GM23248 (cell line): ENCODE results near the gene MTFP1. TPM values are rescaled to one million over a fixed set of nuclear protein-coding genes. Genes with fewer than 3 reads are reported as not detected.

Experiments
- DNase-seq: peaks from one replicate; pipeline ENCODE4 v3.0.0-alpha.2; 2015
- H2AFZ ChIP-seq: fragments of 200-600 bp; sonication (generic); 2 replicates; pipeline ENCODE4 v1.6.1; 2016; ENCODE audit warnings: antibody characterized with exemption
- H3F3A ChIP-seq: fragments of 200-600 bp; sonication (generic); 2 replicates; pipeline ENCODE4 v1.6.1; 2016; ENCODE audit warnings: mild to moderate bottlenecking, antibody characterized with exemption, mixed run types; ENCODE audit not compliant: insufficient read depth
- H3K27ac ChIP-seq: fragments of 200-600 bp; sonication (generic); 2 replicates; pipeline ENCODE4 v1.5.1; 2016; ENCODE audit warnings: mild to moderate bottlenecking
- H3K27me3 ChIP-seq: fragments of 200-600 bp; sonication (generic); replicated peaks from 2 replicates; pipeline ENCODE4 v1.6.1; 2016; ENCODE audit warnings: mild to moderate bottlenecking; ENCODE audit not compliant: insufficient read depth
- H3K36me3 ChIP-seq: fragments of 200-600 bp; sonication (generic); 2 replicates; pipeline ENCODE4 v1.6.1; 2016; ENCODE audit warnings: low read depth, mild to moderate bottlenecking
- H3K4me1 ChIP-seq: fragments of 200-600 bp; sonication (generic); 2 replicates; pipeline ENCODE4 v1.6.1; 2016; ENCODE audit warnings: mild to moderate bottlenecking; ENCODE audit not compliant: insufficient read depth
- H3K4me2 ChIP-seq: fragments of 200-600 bp; sonication (generic); one replicate; pipeline ENCODE4 v1.6.1; 2016; ENCODE audit warnings: mild to moderate bottlenecking; ENCODE audit not compliant: unreplicated experiment
- H3K4me3 ChIP-seq: fragments of 200-600 bp; sonication (generic); 2 replicates; pipeline ENCODE4 v1.5.1; 2016; ENCODE audit warnings: mild to moderate bottlenecking
- H3K79me2 ChIP-seq: fragments of 200-600 bp; sonication (generic); 2 replicates; pipeline ENCODE4 v1.6.1; 2016; ENCODE audit warnings: mild to moderate bottlenecking; ENCODE audit not compliant: insufficient read depth
- H3K9ac ChIP-seq: fragments of 200-600 bp; sonication (generic); 2 replicates; pipeline ENCODE4 v1.6.1; 2016; ENCODE audit warnings: mild to moderate bottlenecking
- H3K9me2 ChIP-seq: fragments of 200-600 bp; sonication (generic); 2 replicates; pipeline ENCODE4 v1.6.1; 2016; ENCODE audit warnings: mixed run types, mild to moderate bottlenecking, moderate library complexity; ENCODE audit not compliant: insufficient read depth
- H3K9me3 ChIP-seq: fragments of 200-600 bp; sonication (generic); one replicate; pipeline ENCODE4 v1.6.1; 2017; ENCODE audit warnings: low read depth
- H4K20me1 ChIP-seq: fragments of 200-600 bp; sonication (generic); 2 replicates; pipeline ENCODE4 v1.6.0; 2016; ENCODE audit not compliant: insufficient read depth
- EZH2 ChIP-seq: fragments of 200-600 bp; sonication (generic); IDR thresholded peaks from 2 replicates; pipeline ENCODE4 v1.6.1; 2018; ENCODE audit warnings: antibody characterized with exemption, mild to moderate bottlenecking; ENCODE audit not compliant: insufficient read depth, poor library complexity, severe bottlenecking
- EZH2phosphoT487 ChIP-seq: fragments of 200-600 bp; sonication (generic); IDR thresholded peaks from 2 replicates; pipeline ENCODE4 v1.6.1; 2018; ENCODE audit warnings: antibody characterized with exemption, moderate library complexity, mild to moderate bottlenecking, low read depth; ENCODE audit not compliant: insufficient read depth
- WGBS, 2 experiments: methylation state at CpG; one replicate each; pipeline ENCODE4 v1.1.6; 2015 to 2017; ENCODE audit warnings: low lambda C conversion rate in 2 of 2, low coverage in 1 of 2; ENCODE audit errors: missing lambda C conversion rate in 2 of 2; 5-methylcytosine and 5-hydroxymethylcytosine counted together
- in situ Hi-C: fragments of 300-500 bp; cut with MboI; formaldehyde crosslinking; loops from 2 replicates; pipeline ENCODE4 v1.15.0; 2020
- polyA plus RNA-seq: library from polyadenylated mRNA; unstranded; fragments of >200 nt; fragmentation: Nextera tagmentation; extraction: Ambion mirVana; gene quantifications from 2 replicates; pipeline ENCODE4 v1.2.1, GENCODE V29; 2016
- total RNA-seq: library from RNA; depleted of rRNA; stranded (reverse); fragments of >200 nt; shearing (Covaris generic); gene quantifications from 2 replicates; pipeline ENCODE4 v1.2.3, GENCODE V29; 2014

Gene MTFP1
- total and polyA plus RNA-seq, 2 experiments from 2014 or later: 6.6 to 8.1 TPM

- Histone ChIP-seq H3K4me3 (peak within 1 kb of the TSS; percentile 86), H2AFZ (peak within 1 kb of the TSS; percentile 82), H3K4me1 (peaks cover 33% of the 10 kb centered on the region), H3K4me2 (peak within 1 kb of the TSS; percentile 92), H3K27me3 (no peaks in the 10 kb centered on the region), H3K79me2 (peaks cover 60% of the 10 kb centered on the region), H3K9me2 (no peaks in the 10 kb centered on the region), H3K27ac (peak within 1 kb of the TSS; percentile 65), H3K9ac (peak within 1 kb of the TSS; percentile 89), H3K9me3 (no peaks in the 10 kb centered on the region), H3F3A (peaks cover 8% of the 10 kb centered on the region), H3K36me3 (no peaks in the 10 kb centered on the region), H4K20me1 (no peaks in the 10 kb centered on the region)
- TF ChIP-seq EZH2phosphoT487 (no peak), EZH2 (no peak)
- 1 to 3% methylated on average over 40 to 54 of the region's 56 CpGs for WGBS, 2 experiments
- in situ Hi-C loops: loop anchor here (10.0 kb wide), 1 partner anchor 292 kb away; no protein-coding TSS in a partner anchor
- peak; percentile 84 for DNase-seq
Measured at GRCh38 chr22:30396871-30397655, 28.5 kb upstream of the MTFP1 start, which contains the start of gene SEC14L2. SEC14L2 (plus strand) TSS chr22:30397018; CDS start chr22:30397117, 99 bp downstream.

GRCh38 chr22:30397656-30398635 lies 27.6 kb upstream of the MTFP1 start:
- peak overlapping the region; percentile 65 for H3K27ac ChIP-seq
- no peaks in the 10 kb centered on the region for H3K9me3 ChIP-seq
- H3K79me2 ChIP-seq: peaks cover 69% of the 10 kb centered on the region
- peaks cover 34% of the 10 kb centered on the region for H3K4me1 ChIP-seq
- peak overlapping the region; percentile 92 for H3K4me2 ChIP-seq
- in situ Hi-C loops: loop anchor here (10.0 kb wide), 1 partner anchor 293 kb away; no protein-coding TSS in a partner anchor
- H3K9me2 ChIP-seq: no peaks in the 10 kb centered on the region
- no peaks in the 10 kb centered on the region for H3K36me3 ChIP-seq
- WGBS, 2 experiments: 26 to 28% methylated on average over 11 of the region's 11 CpGs
- H3K4me3 ChIP-seq: peak overlapping the region; percentile 86
- H3F3A ChIP-seq: peaks cover 8% of the 10 kb centered on the region
- TF ChIP-seq EZH2: no peak
- TF ChIP-seq EZH2phosphoT487: no peak
- peak overlapping the region; percentile 82; the same call in 1 of the 2 replicates for H2AFZ ChIP-seq
- H3K27me3 ChIP-seq: no peaks in the 10 kb centered on the region
- DNase-seq: peak; percentile 46
- H4K20me1 ChIP-seq: no peaks in the 10 kb centered on the region
- H3K9ac ChIP-seq: peak overlapping the region; percentile 89

GRCh38 chr22:30398685-30399680 lies 26.6 kb upstream of the MTFP1 start:
- H3K36me3 ChIP-seq: no peaks in the 10 kb centered on the region
- peak overlapping the region; percentile 86 for H3K4me3 ChIP-seq
- no peak overlapping the region for H2AFZ ChIP-seq
- no peaks in the 10 kb centered on the region for H3K27me3 ChIP-seq
- peaks cover 76% of the 10 kb centered on the region for H3K79me2 ChIP-seq
- peaks cover 8% of the 10 kb centered on the region for H3F3A ChIP-seq
- peak overlapping the region; percentile 89 for H3K9ac ChIP-seq
- peaks cover 34% of the 10 kb centered on the region for H3K4me1 ChIP-seq
- in situ Hi-C loops: loop anchor here (10.0 kb wide), 1 partner anchor 294 kb away; no protein-coding TSS in a partner anchor
- H3K9me2 ChIP-seq: no peaks in the 10 kb centered on the region
- WGBS, 2 experiments: 10 to 11% methylated on average over 25 of the region's 25 CpGs
- peak overlapping the region; percentile 65 for H3K27ac ChIP-seq
- no peaks in the 10 kb centered on the region for H4K20me1 ChIP-seq
- H3K4me2 ChIP-seq: peak overlapping the region; percentile 92
- no peak for TF ChIP-seq EZH2phosphoT487
- TF ChIP-seq EZH2: no peak
- H3K9me3 ChIP-seq: no peaks in the 10 kb centered on the region
- peak; percentile 61 for DNase-seq
